NCI-H1930 (cell line): Measurements from ENCODE around the gene FIGN.
A peak's percentile ranks its signal among the peaks of the same experiment; 100 is the strongest.

ENCODE experiments used
- DNase-seq, 2 experiments: peaks; one replicate each; lab custom pipeline; 2025; lab: John Stamatoyannopoulos, UW

FIGN gene

GRCh38 chr2:163735685-163736432 lies at the start of gene FIGN:
FIGN (minus strand) TSS chr2:163736008; CDS start chr2:163734927, 1,081 bp downstream.
- peak; percentile 28 to 44 for DNase-seq

GRCh38 chr2:163785162-163785561 lies 49.4 kb upstream of the FIGN start:
- no peak for DNase-seq

- no peak for DNase-seq
Observed at GRCh38 chr2:163779970-163780597, 44.3 kb upstream of the FIGN start.

- no peak for DNase-seq
Observed at GRCh38 chr2:163778045-163778781, 42.4 kb upstream of the FIGN start.

- DNase-seq, result no peak
Observed at GRCh38 chr2:163775304-163775703, 39.5 kb upstream of the FIGN start.

GRCh38 chr2:163774862-163775261 lies 39.1 kb upstream of the FIGN start:
- DNase-seq, result no peak

- no peak for DNase-seq
Observed at GRCh38 chr2:163773276-163773675, 37.5 kb upstream of the FIGN start.

- no peak for DNase-seq
Observed at GRCh38 chr2:163771596-163771995, 35.8 kb upstream of the FIGN start.

GRCh38 chr2:163768881-163769695 lies 33.3 kb upstream of the FIGN start:
- no peak for DNase-seq

GRCh38 chr2:163767097-163767496 lies 31.3 kb upstream of the FIGN start:
- no peak for DNase-seq

- DNase-seq, result no peak
Observed at GRCh38 chr2:163764566-163764965, 28.8 kb upstream of the FIGN start.

GRCh38 chr2:163759013-163759412 lies 23.2 kb upstream of the FIGN start:
- no peak for DNase-seq

- no peak for DNase-seq
Observed at GRCh38 chr2:163757814-163758213, 22.0 kb upstream of the FIGN start.

- DNase-seq, result no peak
Observed at GRCh38 chr2:163756588-163756987, 20.8 kb upstream of the FIGN start.

- no peak for DNase-seq
Observed at GRCh38 chr2:163755366-163755765, 19.6 kb upstream of the FIGN start.

GRCh38 chr2:163753726-163754125 lies 17.9 kb upstream of the FIGN start:
- no peak for DNase-seq

- DNase-seq, result no peak
Observed at GRCh38 chr2:163752267-163752666, 16.5 kb upstream of the FIGN start.

- no peak for DNase-seq
Observed at GRCh38 chr2:163751696-163752095, 15.9 kb upstream of the FIGN start.

GRCh38 chr2:163748420-163748819 lies 12.6 kb upstream of the FIGN start:
- DNase-seq, result no peak

- no peak for DNase-seq
Observed at GRCh38 chr2:163741435-163741834, 5.6 kb upstream of the FIGN start.

- DNase-seq, result no peak
Observed at GRCh38 chr2:163737563-163737962, 1.8 kb upstream of the FIGN start.

GRCh38 chr2:163737190-163737439 lies 1.3 kb upstream of the FIGN start:
- DNase-seq, result no peak
